GM12891 (cell line): Measurements from ENCODE around the gene KBTBD3.

Experiments used
- PAX5 ChIP-seq: IDR thresholded peaks from 2 replicates; pipeline ENCODE4 v1.6.1; 2011; ENCODE audit warnings: low read length, moderate library complexity, mild to moderate bottlenecking; ENCODE audit not compliant: insufficient read depth, severe bottlenecking
- POLR2A ChIP-seq: IDR thresholded peaks from 2 replicates; pipeline ENCODE4 v1.6.1; 2011; ENCODE audit warnings: low read depth, low read length, control low read depth
- POLR2AphosphoS5 ChIP-seq: IDR thresholded peaks from 2 replicates; pipeline ENCODE4 v1.6.1; 2011; ENCODE audit warnings: low read depth, low read length, control low read depth
- SPI1 ChIP-seq: IDR thresholded peaks from 2 replicates; pipeline ENCODE4 v1.6.1; 2011; ENCODE audit warnings: low read depth, low read length, control low read depth
- TAF1 ChIP-seq: IDR thresholded peaks from 2 replicates; pipeline ENCODE4 v1.6.1; 2011; ENCODE audit warnings: low read depth, low read length, control low read depth

DNA sequence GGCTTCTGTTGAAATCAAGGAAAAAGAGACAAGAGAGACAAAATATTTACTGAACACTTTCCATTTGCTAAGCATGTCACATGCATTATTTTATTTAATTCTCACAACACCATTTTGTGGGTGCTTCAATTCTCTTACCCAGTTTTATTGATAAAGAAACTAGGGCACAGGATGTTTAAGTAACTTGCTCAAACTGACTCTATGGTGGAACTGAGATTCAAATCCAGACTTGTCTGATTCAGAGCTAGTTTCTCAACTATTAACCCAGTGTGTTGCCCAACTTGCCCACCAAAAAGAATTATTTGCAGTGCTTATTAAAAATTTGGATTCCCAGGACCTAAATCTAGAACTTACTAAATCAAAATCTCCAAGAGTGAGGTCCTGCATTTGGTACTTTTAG, 33.6 kb downstream of the KBTBD3 start:
- no peak for TF ChIP-seq SPI1
- no peak for TF ChIP-seq POLR2A
- TF ChIP-seq POLR2AphosphoS5 = no peak
- no peak for TF ChIP-seq TAF1
- no peak for TF ChIP-seq PAX5
